Measurements from ENCODE around the gene RPS6KA5. TPM values are rescaled to one million over a fixed set of nuclear protein-coding genes. Genes with fewer than 3 reads are reported as not detected.
"Not testable (repeated sequence)": the region's sequence is repeated elsewhere in the genome, so short reads cannot be mapped to it uniquely, and the experiment has no call there.

RPS6KA5 gene
- polyA plus RNA-seq, 3 donors: 7.7 to 8.8 (median 8.1) TPM

DNA sequence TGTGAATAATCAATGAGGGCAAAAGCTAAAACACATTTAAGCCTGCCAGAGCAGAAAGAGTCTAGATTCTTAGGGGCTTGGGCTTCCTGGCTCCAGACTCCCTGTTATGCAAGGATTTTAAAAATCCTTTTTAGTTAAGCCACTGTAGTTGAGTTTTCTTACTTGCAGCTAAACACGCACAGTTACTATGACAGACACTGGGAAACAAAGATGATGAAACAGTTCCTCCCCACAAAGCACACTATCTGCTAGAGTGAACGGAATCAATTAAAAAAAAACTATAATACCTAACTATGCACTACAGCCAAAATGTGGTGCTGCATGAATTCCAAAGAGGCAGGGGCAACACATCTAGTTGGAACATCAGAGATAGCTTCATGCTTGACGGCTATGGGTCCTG is 28.2 kb downstream of the RPS6KA5 start:
- no peak for DNase-seq (ENCODE audit: low read depth in 3 of 3, low spot score in 2 of 3)

- DNase-seq (ENCODE audit: low read depth in 3 of 3, low spot score in 2 of 3): no peak
Measured at GRCh38 chr14:91031666-91032065, 28.8 kb downstream of the RPS6KA5 start.

GRCh38 chr14:91029456-91030217 is 30.8 kb downstream of the RPS6KA5 start:
- DNase-seq (ENCODE audit: low read depth in 3 of 3, low spot score in 2 of 3): no peak

DNA sequence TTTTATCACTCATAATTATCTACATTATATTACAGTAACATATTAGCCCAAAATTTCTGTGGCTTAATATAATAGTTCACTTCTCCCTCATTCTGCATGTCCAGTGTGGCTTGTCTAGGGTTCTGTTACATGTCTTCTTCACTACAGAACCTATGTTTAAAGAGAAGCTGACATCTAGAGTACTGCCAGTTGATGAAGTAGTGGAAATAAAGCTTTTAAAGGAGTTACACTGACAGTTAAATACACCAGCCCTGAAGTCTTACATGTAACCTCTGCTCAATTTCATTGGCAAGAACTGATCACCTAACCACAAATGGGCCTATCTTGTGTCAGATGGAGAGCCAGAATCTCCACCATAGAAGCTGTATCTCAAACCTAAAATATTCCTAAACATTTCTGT is 32.9 kb downstream of the RPS6KA5 start:
- DNase-seq (ENCODE audit: low read depth in 3 of 3, low spot score in 2 of 3): no peak

DNA sequence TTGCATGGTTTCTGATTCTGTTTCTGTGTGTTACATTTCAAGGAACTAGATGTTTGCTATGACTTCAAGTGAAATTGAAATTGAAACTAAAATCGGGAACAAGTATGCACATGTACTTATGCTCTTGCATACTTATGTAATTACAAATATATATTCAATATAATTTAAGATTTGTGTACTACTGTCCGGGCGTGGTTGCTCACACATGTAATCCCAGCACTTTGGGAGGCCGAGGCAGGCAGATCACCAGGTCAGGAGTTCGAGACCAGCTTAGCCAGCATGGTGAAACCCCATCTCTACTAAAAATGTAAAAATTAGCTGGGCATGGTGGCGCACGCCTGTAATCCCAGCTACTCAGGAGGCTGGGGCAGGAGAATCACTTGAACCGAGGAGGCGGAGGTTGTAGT is 37.8 kb downstream of the RPS6KA5 start:
- DNase-seq (ENCODE audit: low read depth in 3 of 3, low spot score in 2 of 3): not testable (repeated sequence)

DNA sequence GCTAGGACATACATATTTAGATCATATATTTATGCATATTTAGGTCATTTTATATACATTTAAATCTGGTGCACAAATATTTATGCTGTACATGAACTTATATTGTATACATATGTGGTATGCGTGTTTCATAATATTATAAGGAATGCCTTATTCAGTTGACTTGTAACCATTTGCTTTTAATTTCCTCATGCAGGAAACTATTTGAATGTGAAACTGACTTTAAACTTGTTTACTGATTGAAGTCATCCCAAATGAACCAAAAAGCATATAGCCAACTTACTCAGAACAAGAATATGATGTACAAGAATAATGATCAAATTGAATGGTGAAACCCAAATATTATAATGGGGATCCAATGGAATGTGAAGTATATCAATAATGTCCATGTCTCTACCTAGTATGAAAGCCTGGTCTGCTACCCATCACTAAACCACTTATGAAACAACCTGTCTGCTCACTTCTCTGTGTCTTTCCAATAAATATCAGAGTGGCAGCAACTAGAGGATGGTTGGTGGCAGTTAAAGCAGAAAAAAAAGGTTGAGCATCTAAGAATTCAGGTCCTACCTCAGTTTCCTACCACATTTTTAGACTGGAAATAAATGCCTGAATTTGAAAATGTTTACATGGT is 38.3 kb downstream of the RPS6KA5 start:
- DNase-seq (ENCODE audit: low read depth in 3 of 3, low spot score in 2 of 3): no peak

DNA sequence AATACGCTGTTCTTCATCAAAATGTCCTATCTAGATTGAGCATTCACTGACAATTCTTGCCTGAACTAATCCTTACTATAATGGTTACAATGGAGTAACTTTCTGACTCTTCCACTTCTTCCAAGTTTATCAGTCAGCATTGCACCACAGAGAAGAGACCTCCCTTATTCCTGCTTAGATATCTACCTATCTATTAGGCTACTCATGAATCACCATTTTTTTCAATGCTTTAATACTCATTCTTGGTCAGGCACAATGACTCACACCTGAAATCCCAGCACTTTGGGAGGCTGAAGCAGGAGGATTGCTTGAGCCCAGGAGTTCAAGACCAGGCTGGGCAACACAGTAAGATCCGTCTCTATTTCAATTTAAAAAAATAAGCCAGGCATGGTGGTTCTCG is 39.3 kb downstream of the RPS6KA5 start:
- DNase-seq (ENCODE audit: low read depth in 3 of 3, low spot score in 2 of 3): no peak

DNA sequence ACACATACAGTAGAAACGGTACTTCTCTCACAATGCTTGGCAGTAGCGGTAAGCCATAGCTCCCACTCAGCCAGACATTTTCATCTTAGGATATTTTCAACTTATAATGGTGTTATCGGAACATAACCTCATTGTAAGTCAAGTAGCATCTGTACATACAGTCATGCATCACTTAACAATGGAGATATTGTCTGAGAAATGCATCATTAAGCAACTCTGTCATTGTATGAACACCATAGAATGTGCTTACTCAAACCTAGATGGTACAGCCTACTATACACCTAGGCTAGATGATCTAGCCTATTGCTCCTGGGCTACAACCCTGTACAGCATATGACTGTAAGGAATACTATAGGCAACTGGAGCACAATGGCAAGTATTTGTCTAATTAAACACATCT is 40.8 kb downstream of the RPS6KA5 start:
- no peak for DNase-seq (ENCODE audit: low read depth in 3 of 3, low spot score in 2 of 3)

- no peak for DNase-seq (ENCODE audit: low read depth in 3 of 3, low spot score in 2 of 3)
Measured at GRCh38 chr14:91018481-91018880, 42.0 kb downstream of the RPS6KA5 start.

- no peak for DNase-seq (ENCODE audit: low read depth in 3 of 3, low spot score in 2 of 3)
Measured at GRCh38 chr14:91016800-91017410, 43.5 kb downstream of the RPS6KA5 start.

DNA sequence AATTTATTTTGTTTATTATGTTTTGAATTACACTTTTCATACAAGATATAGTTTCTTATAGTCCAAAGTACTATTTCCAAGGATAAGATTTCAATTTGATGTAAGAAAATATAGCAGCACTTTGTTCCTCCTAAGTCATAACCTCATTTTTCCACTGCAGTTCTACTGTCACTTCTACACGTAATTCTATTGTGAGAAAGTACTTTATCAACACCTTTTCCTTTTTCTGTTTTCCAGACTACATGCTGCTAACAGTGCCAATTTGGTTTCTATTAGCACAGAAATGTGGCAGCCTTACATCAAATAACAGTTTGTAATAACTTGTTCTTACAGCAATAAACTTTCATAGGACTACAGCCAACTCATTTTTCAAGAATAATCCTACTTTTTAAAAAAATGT is 45.0 kb downstream of the RPS6KA5 start:
- no peak for DNase-seq (ENCODE audit: low read depth in 3 of 3, low spot score in 2 of 3)

DNA sequence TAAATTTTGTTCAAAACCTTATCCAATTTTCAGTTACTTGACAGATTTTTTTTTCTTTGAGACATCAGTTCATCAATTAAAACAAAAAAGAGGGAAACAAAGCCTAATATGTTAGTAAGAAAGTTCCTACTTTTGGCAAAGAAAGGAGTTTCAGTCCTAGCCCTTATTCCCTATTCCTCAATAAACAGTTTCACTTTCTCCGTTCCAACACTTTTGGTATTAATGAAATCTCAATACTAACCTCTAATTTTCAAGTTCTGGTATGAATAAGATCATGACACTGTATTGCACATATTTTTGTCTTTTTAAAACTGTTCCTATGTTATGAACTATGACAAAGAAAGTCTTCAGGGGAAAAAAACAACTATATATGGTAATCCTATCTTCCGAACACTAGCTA is 48.4 kb downstream of the RPS6KA5 start:
- no peak for DNase-seq (ENCODE audit: low read depth in 3 of 3, low spot score in 2 of 3)

DNA sequence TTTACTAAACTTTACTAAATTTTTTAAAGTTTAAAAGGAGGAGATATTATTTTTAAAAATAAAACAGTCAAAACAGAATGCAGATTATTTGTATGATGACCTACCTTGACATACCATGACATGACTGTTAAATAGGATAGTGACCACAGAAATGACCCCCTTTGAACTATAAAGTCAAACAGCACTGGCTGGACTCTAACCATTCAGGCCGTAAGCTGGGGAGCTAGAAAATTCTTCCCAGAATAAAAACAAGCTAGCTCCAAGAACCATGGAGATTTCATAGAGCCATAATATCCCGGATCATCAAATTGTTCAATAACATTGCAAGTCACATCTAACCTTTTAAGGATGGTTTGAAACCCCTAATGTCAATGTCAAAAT is 50.3 kb downstream of the RPS6KA5 start:
- DNase-seq (ENCODE audit: low read depth in 3 of 3, low spot score in 2 of 3): no peak

DNA sequence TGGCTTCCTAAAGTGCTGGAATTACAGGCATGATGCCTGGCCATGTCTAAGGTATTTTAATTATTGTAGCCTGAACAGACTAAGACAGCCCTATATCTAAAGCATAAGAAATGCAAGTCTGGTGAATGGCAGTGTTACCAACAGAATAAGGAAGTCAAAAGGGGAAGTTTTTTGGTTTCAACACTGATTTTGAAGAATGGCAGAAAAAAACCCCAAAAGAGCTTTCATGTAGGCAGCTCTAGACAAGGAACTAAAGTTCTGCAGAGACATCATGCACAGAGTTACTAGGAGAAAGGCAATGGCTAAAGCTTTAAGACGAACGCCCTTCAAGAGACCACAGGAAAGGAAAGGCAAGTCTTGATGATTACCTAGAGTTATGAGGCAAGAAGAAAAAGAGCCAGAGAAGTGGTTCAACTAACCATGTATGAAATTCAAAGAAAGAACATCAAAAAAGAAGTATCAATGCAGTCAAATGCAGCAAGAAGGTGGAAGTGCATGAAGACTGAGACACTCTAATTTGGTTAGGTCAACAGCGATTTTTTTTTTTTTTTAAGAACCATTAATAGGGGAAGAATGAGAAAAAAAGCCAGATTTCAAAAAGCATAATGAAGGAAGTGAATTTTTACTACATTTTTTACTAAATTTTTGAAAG is 50.8 kb downstream of the RPS6KA5 start:
- no peak for DNase-seq (ENCODE audit: low read depth in 3 of 3, low spot score in 2 of 3)

- DNase-seq (ENCODE audit: low read depth in 3 of 3, low spot score in 2 of 3): no peak
Measured at GRCh38 chr14:91008759-91009409, 51.6 kb downstream of the RPS6KA5 start.

DNA sequence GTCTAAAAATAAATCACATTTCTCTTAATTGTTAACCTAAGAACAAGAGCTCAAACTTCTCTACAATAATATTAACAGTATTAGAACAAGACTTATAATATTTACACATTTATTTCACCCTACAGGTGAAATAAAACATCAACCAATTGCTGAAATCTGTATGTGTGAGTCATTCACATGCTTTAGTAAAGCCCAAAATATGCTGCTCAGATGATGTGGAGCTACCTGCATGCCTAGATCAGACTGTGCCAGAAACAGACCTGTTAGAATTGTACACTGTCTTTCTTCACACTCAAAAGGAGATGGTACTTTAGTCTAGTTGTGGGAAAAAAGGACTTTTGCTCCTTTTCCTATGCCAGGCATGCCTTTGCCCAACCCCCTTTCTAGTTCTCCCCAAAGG is 54.7 kb downstream of the RPS6KA5 start:
- DNase-seq (ENCODE audit: low read depth in 3 of 3, low spot score in 2 of 3): no peak

DNA sequence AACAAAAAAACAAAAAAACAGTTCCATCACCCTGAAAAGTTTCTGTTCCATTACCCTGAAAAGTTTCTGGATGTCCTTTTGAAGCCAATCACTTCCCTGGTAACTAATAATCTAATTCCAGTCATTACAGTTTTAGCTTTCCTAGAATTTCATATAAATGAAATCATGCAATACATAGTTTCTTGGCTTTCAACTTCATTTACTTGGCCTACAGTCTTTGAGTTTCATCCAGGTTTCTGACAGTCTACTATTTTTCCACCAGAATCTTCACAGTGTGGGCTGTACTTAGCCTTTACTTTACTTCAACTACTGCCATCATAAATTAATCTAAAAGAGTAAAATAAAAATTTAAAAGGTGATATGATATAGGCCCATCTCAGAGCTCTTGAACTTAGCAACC is 55.5 kb downstream of the RPS6KA5 start:
- no peak for DNase-seq (ENCODE audit: low read depth in 3 of 3, low spot score in 2 of 3)

- no peak for DNase-seq (ENCODE audit: low read depth in 3 of 3, low spot score in 2 of 3)
Measured at GRCh38 chr14:90999299-90999698, 61.1 kb downstream of the RPS6KA5 start.

GRCh38 chr14:90996967-90997366 is 63.5 kb downstream of the RPS6KA5 start:
- DNase-seq (ENCODE audit: low read depth in 3 of 3, low spot score in 2 of 3): no peak

DNA sequence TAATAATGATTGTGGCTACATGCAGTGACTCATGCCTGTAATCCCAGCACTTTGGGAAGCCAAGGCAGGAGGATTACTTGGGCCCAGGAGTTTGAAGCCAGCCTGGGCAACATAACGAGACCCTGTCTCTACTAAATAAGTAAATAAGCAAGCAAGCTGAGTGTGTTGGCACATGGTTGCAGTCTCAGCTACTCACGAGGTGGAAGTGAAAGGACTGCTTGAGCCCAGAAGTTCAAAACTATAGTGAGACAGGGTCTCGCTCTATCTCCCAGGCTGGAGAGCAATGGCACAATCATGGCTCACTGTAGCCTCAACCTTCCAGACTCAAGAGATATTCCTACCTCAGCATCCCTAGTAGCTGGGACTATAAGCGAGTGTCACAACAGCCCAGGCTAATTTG is 64.7 kb downstream of the RPS6KA5 start:
- no peak for DNase-seq (ENCODE audit: low read depth in 3 of 3, low spot score in 2 of 3)

DNA sequence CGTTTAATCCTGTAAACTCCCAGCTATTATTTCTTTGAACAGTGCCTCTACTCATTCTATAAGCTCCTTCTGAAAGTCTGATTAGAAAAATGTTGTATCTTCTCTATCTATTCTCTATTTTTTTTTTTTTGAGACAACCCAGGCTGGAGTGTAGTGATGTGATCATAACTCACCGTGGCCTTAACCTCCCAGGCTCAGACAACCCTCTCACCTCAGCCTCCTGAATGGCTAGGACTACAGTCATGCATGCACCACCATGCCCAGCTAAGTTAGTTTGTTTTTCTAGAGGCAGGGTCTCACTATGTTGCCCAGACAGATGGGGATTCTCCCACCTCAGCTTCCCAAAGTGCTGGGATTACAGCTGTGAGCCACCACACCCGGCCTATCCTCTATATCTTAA is 66.6 kb downstream of the RPS6KA5 start:
- DNase-seq (ENCODE audit: low read depth in 3 of 3, low spot score in 2 of 3): no peak
